Kidney epithelial cell (primary cell): ENCODE data around the gene ORC1. TPM values are rescaled to one million over a fixed set of nuclear protein-coding genes. Genes with fewer than 3 reads are reported as not detected.

ENCODE experiments used
- DNase-seq: peaks from one replicate; pipeline ENCODE4 v3.0.0-alpha.2; 2010; ENCODE audit warnings: low read depth
- H3K27me3 ChIP-seq: 2 replicates; pipeline ENCODE4 v1.6.0; 2011; ENCODE audit warnings: low read length; ENCODE audit not compliant: control insufficient read depth, insufficient read depth
- H3K36me3 ChIP-seq: 2 replicates; pipeline ENCODE4 v1.5.1; 2011; ENCODE audit warnings: low read length; ENCODE audit not compliant: control insufficient read depth, insufficient read depth
- H3K4me3 ChIP-seq: 2 replicates; pipeline ENCODE4 v1.5.1; 2011; ENCODE audit warnings: low read depth, mild to moderate bottlenecking, control low read depth, low read length
- CTCF ChIP-seq: IDR thresholded peaks from 2 replicates; pipeline ENCODE4 v1.5.1; 2011; ENCODE audit warnings: mild to moderate bottlenecking, moderate library complexity, low read length, control low read depth, inconsistent platforms; ENCODE audit not compliant: insufficient read depth, poor library complexity, severe bottlenecking
- total RNA-seq: library from RNA; depleted of rRNA; stranded (reverse); fragments of >200 nt; gene quantifications from 2 replicates; pipeline ENCODE4 v1.2.3, GENCODE V29; 2015

The ORC1 gene
- total RNA-seq, 1 donor from 2014 or later, result 2.7 TPM

GRCh38 chr1:52365746-52366516 is 38.3 kb downstream of the ORC1 start, which contains the start of gene CC2D1B:
Gene CC2D1B (minus strand): TSS chr1:52366205. CDS start chr1:52364620, 1,585 bp downstream.
- H3K36me3 ChIP-seq, result peaks cover 4% of the 10 kb centered on the region
- no peaks in the 10 kb centered on the region for H3K27me3 ChIP-seq
- TF ChIP-seq CTCF, result no peak
- DNase-seq, result peak; percentile 92
- peak within 1 kb of the TSS; percentile 91 for H3K4me3 ChIP-seq

- TF ChIP-seq CTCF, result no peak
- H3K27me3 ChIP-seq, result no peaks in the 10 kb centered on the region
- H3K36me3 ChIP-seq, result peaks cover 4% of the 10 kb centered on the region
- H3K4me3 ChIP-seq, result peak overlapping the region; percentile 91
- peak; percentile 4 for DNase-seq
Measured at GRCh38 chr1:52365071-52365745, 39.0 kb downstream of the ORC1 start.

GRCh38 chr1:52364235-52364839 is 39.9 kb downstream of the ORC1 start:
- H3K27me3 ChIP-seq, result no peaks in the 10 kb centered on the region
- TF ChIP-seq CTCF, result peak; percentile 4
- DNase-seq, result no peak
- no peak overlapping the region for H3K4me3 ChIP-seq
- peaks cover 8% of the 10 kb centered on the region for H3K36me3 ChIP-seq

- H3K27me3 ChIP-seq, result no peaks in the 10 kb centered on the region
- DNase-seq, result no peak
- no peak for TF ChIP-seq CTCF
- no peak overlapping the region for H3K4me3 ChIP-seq
- H3K36me3 ChIP-seq, result peaks cover 15% of the 10 kb centered on the region
Measured at GRCh38 chr1:52360595-52360968, 43.6 kb downstream of the ORC1 start.

- no peak for TF ChIP-seq CTCF
- no peak for DNase-seq
- Histone ChIP-seq H3K4me3 (no peak overlapping the region), H3K27me3 (no peaks in the 10 kb centered on the region), H3K36me3 (peaks cover 16% of the 10 kb centered on the region)
Measured at GRCh38 chr1:52359676-52360594, 44.3 kb downstream of the ORC1 start.
